Activated T-cell treated with anti-CD3 and anti-CD28 coated beads, Interleukin-2, amount 50 U/mL, for 48 hours (primary cell): ENCODE data around the gene FCN2.
"Not testable (repeated sequence)": the region's sequence is repeated elsewhere in the genome, so short reads cannot be mapped to it uniquely, and the experiment has no call there.

Source experiments
- DNase-seq, 2 experiments: peaks; one replicate each; pipeline ENCODE4 v3.0.0-alpha.2; 2020

The FCN2 gene

DNA sequence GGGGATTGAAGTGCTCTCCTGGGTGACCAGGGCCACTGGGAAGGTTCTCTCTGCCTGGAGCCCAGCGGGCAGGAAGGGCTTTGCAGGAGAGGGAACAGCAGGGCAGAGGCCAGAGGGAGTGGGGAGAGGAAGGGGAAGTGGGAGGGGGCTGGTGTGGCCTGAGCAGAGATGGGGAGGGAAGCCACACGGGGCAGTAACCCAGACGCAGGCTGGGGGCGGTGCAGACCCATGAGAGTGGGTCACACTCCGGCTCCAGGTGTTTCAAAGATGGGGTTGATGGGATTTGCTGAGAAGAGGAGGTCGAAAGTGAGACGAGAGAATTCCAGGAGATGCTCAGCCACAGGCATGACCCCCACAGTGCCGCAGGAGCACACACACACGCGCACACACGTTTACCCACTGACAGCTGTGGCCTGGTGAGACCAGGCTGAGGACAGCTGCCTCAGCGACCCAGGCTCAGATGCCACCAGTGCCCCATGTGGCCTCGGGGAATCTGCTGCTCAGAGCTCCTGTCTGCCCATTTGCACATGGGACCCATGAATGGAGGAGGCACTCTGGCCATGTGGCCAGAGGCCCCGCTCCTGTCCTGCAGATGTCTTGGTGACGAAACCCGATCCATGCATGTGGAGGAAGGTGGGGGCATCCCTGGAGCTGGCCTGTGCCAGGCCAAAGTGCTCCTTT lies 32.7 kb upstream of the FCN2 start:
- DNase-seq, result no peak

DNA sequence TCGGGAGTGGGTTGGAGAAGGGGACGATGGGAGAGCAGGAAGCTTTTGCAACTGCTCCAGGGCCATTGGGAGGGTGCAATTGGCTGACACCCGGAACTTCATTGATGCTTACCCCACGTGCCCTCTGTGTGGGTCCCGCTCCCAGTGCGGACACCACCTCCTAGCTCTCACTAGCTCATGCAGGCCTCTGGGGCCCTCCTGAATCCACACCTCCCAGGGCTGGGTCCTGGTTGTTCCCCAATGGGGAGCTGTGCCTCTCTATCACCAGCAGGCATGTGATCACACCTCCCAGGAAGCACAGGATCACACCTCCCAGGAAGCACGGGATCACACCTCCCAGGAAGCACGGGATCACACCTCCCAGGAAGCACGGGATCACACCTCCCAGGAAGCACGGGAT lies 32.1 kb upstream of the FCN2 start:
- no peak for DNase-seq

DNA sequence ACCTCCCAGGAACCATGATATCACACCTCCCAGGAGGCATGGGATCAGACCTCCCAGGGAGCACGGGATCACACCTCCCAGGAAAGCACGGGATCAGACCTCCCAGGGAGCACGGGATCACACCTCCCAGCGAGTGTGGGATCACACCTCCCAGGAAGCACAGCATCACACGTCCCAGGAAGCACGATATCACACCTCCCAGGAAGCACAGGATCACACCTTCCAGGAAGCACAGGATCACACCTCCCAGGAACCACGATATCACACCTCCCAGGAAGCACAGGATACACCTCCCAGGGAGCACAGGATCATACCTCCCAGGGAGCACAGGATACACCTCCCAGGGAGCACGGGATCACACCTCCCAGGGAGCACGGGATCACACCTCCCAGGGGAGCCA lies 30.0 kb upstream of the FCN2 start:
- no peak for DNase-seq

DNA sequence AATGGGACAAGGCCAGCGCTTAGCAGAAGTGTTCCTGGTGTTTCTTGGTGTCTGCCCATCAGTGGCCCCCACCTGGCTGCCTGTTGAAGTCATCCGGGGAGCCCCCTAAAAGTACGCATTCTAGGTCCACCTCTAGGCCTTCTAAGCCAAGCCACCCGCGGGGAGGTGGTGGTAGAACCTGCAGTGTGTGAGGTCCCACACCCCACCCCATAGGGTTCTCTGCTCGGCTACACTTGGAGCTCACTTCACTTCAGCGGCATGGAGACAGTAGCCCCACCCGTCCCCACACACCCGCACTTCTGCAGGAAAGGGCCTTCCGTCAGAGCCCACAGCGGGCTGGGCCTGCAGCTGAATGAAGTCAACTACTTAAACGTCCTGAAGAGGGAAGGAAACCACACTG lies 29.6 kb upstream of the FCN2 start:
- no peak for DNase-seq

DNA sequence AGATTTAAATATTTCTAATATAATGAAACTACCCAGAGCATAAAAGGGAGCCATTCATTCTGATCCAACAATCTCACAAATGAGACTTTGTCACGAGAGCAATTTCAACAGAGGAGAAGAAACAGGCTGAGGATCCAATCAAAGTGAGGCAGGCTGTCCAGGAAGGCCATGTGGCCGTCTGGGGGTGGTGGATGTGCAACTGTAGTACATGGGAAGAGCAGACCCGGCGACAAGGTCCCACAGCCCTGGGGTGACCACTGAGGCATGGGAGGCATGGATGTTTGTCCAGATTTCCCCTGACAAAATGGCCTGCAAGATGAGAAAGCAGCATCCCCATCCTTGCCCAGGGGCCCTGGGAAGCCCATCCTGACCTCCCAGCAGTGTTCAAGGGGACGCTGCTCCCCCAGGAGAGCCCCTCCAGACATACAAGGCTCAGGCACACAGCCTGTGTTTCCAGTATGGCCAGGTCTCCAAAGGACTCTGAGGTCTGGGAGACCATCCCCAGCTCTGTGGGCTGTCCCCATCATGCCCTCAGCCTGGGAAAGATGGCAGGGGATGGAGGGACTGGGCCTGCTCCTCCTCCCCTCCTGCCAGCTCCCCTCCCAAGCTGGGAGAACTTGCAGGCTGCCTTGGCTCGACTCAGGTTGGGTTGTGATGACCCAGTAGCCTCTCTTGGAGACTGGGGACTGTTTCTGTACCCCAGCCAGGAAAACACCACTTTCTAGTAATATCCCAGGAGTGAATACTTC lies 27.5 kb upstream of the FCN2 start:
- DNase-seq, result no peak

DNA sequence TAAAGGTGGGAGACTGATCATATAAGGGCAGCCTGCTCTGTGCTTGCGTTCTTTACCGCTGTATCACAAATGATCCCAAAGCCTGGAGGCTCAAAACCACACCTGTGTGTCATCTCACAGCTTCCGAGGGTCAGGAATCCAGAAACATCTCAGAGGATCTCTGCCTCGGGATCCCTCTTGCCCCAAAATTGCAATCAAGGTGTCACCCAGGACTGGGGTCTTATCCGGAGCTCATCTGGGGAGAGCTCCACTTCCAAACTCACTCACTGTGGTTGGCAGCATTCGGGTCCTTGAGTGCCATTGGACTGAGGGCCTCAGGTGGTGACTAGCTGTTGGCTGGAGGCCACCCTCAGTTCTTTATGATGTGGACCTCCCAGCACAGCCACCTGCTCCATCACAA lies 26.7 kb upstream of the FCN2 start:
- DNase-seq, result no peak

DNA sequence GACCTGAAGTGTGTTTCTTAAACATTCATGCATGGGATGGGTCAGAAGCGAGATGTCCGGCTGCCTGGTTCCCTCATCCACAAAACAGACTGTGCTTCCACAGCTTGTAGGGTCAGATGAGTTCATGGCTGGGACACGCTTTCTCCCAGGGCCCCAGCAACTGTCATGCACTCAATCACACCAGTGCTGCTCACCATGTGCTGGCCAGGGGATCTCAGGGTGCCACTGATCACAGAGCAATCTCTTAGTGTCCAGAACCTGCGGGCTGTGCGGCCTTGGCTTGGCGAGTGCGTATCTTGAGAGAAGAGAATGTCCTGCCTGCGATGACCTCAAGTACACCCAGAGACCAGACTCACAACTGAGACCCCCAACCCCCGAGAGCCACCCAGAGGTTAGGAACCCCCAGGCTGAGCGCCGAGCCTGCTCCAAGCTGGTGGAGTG lies 26.0 kb upstream of the FCN2 start:
- no peak for DNase-seq

DNA sequence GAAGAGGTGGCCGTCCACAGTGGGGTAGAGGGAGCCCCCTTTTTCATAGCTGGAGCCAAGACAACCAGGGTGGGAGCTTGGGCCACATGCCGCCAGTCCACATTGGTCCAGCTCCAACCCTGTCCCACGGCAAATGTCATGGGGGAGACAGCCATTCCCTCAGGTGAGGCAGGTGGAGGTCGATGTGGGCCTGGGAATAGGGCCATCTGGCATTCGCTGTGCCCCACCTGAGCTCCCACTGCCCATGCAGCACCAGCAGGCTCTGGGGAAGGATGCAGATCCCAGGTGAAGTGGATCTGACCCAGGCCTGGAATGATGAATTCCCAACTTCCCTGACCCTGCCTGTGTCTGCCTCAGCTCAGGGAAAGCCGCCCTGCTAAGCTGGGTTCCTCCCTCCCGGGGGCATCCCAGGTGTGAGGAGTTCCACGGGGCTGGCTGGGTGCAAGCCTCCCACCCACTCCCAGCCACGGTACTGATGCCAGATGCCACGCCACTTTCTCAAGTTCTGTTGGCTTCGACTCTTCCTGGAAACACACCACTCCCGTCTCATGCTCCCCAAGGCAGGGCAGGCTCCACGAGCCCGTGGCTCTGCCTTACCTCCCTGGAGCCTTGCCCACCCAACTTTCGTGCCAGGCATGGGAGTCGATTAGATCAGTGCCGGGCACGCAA lies 25.2 kb upstream of the FCN2 start:
- DNase-seq, result no peak

DNA sequence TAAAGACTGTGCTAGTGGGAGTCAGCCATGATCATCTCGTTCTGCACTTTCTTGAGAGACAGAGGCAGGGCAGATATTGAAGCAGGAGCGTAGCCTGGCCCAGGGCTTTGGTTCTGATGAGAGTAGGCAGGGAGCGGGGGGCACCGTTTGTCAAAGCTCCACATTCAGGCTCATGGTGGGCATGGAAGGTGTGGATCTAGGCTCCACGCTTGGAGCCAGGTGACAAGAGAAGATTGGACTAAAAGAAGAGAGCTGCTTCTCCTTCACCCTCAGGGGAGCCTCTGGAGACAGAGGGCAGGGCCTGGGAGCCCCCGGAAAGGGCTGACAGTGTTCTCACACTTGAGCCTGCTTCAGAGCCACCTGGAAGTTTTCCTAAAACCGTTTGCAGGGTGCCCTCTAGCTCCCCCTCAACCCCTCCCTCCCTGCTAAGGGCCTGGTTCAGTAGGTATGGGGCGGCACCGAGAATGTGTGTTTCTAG lies 24.7 kb upstream of the FCN2 start:
- no peak for DNase-seq

DNA sequence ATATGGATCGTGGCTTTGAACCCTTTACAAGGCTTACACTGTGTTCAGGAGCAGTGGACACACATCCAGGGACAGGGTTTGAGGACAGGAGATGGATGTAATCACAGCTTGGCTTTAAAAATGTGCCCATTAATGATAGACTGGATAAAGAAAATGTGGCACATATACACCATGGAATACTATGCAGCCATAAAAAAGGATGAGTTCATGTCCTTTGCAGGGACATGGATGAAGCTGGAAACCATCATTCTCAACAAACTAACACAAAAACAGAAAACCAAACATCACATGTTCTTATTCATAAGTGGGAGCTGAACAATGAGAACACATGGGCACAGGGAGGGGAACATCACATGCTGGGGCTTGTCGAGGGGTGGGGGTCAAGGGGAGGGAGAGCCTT lies 23.2 kb upstream of the FCN2 start:
- not testable (repeated sequence) for DNase-seq

DNA sequence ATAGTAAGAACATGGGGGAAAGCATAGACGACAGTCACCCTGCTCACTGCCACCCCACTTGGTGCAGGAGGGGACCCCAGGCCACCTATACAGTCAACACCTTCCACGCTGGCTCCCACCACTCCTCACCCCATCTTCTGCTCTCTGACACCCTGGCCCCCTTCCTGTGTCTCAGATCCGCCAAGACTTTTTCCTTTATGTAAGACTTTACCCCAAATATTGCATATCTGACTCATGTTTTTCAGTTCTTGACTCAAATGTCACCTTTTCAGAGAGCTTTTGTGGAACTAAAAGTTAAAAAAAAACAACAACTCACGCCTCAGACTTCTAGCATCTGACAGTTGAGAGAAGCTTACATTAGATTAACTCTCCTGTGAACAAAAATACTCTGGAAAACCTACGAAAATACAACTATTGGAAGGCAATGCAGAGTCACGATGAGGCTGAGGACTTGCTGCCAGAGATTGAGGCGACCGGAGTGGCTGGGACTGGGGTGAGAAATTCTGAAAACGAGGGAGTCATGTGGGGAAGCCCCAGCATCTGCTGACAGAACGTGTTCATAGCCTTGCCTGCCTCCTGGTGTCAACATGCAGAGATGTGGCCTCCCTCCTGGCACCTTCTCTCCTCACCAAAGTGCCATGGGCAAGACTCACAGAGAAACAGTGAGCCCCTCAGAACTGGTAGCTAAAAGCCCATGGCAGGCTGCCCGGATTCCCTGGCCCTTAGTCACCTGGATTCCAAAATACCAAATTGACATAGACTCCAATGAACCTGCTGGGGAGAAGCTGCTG lies 22.4 kb upstream of the FCN2 start:
- peak; percentile 65 to 73 for DNase-seq

DNA sequence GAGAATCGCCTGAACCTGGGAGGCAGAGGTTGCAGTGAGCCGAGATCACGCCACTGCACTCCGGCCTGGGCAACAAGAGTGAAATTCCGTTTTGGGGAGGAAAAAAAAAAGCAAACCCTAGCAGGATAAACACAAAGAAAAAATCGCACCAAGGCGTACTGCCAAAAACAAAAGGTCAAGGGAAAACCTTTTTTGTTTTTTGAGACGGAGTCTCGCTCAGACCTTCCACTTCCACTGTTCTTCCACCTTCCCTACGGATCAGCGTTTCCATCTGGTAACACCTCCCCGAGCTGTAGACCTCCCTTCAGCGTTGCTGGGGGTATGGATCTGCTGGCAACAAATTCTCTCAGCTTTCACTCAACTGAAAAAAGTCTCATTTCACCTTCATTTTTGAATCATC lies 20.1 kb upstream of the FCN2 start:
- DNase-seq, result no peak

DNA sequence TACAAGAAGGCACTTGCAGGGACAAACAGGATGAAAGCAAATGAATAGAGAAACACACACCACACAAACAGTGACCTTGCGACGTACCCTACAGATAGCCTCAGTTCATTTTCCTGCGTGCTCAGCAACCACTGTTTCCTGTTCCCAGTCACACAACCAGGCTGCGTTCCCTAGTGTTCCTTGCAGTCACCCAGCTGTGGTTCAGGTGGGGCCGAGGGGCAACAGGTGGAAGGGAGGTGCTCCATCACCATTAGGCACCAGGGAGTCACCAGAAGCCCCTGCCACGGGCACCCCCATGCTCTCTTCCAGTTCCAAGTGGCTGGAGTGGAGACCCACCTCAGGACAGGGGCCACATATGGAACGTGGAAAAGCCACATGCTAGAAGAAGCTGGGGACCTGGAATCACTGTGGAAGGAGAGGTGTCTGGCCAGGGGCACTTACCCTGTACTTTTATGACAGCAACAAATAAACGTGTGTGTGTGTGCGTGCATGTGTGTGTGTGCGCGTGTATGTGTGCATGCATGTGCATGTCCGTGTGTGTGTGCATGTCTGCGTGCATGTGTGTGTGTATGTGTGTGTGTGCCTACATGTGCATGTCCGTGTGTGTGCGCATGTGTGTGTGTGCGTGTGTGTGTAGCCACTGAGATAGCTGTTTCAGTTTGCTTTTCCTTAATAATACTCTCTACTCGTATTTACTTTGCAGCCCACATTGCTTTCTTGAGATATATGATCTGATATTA lies 18.8 kb upstream of the FCN2 start:
- DNase-seq, result no peak

DNA sequence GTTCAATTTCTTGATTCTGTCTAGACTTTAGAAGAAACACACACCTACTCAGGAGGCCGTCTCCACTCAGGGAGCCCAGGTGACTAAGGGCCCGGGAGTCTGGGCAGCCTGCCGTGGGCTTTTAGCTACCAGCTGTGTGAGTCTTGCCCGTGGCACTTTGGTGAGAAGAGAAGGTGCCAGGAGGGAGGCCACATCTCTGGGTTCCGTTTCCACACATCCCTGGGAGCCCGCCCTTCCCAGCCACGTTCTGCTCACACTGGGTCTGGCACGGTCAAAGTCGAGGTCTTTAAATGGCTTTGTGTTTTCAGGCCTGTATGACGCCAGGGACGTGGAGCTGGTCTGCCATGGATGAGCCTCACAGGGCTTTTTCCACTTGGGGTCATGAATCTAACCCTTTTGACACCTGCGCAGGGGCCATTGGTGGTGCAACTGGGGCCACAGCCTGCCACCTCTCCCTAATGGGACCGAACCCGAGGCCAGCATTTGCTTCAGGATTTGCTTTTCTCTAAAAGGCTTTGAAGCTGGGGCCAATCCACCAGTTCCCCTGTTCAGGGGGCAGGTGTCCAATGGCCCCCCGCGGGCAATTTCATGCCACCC lies 17.2 kb upstream of the FCN2 start:
- no peak for DNase-seq

DNA sequence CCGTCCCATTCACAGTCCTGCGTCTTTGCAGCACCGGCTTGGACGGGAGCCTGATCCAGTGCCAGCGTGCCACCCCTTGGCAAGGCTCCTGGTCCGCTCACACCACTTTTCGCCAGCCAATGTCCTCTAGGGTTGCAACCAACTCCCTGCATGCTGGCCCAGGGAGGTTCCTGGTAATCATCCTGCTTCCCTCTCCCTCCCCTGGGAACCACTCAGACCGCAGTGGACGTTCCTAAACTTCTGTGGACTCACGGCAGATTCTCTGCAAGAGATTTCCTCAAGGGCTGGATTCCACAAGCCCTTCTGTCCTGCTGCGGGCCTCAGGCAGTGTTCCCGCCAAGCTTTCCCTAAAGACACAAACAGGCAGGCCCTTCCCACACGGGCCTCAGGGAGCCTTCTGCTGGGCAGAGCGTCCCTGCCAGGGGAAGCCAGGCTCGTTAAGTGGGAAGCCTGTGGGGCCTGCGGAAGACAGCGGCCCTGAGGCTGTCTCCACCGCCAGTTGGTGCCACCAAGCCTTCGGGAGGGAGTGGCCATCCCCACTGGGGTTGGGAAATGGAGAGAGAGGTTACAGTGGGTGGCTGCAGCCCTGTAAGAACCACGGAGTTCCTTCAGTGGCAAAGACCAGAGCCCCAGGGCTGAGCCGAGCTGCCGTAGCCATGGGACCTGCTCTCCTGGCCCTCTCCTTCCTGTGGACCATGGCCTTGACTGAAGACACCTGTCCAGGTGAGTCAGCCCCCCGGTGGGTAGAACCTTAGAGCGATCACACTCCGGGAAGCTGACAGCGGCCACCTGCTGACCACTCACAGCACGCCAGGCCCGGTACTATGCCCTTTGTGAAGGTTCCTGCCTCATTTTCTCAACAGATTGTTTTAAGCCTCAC lies 16.4 kb upstream of the FCN2 start:
- DNase-seq, result no peak

DNA sequence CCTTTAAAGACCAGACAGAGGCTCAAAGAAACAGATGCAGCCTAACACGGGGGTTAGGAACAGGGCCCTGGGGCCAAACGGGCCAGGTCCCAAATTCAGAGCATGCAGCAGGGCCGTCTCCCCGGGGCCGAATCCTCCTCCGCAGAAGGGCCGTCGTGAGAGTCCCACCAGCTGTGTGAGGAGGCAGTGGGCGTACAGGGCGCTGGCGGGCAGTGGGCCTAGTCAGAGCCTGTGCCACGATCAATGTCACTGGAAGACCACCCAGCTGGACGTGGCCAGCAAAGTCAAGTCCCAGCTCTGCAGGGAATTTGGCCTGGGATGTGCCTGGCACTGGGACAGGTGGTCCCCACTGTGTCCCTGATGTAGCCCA lies 15.8 kb upstream of the FCN2 start:
- DNase-seq, result no peak

DNA sequence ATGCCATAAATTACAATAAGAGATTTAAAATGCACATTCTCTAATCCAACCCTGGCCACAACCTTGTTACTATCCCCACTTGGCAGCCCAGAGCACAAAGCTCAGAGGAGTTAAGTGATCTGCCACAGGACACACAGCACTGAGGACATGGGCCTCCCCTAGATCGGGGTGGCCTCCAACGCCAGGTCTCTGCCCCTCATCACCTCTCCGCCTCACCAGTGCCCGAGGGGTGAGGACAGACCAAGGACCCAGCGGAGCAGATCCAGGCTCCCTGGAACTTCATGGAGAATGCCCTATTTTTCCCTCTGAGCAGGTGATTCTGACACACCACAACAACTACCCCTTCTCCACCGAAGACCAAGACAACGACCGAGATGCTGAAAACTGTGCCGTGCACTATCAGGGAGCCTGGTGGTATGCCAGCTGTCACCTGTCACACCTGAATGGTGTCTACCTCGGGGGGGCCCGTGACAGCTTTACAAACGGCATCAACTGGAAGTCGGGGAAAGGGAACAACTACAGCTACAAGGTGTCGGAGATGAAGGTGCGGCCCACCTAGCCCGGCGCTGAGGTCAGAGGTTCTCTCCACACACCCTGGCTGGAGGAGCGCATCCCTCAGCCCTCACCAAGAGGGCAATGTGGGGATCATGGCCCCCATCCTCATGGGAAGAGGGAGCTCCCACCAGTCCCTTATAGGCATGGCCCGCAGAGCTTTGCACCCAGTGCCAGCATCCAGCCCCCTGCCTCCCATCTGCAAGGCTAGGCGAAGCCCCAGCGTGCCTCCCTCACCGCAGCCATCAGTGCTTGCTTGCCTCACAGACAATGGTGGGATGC lies 12.5 kb upstream of the FCN2 start:
- DNase-seq, result no peak

DNA sequence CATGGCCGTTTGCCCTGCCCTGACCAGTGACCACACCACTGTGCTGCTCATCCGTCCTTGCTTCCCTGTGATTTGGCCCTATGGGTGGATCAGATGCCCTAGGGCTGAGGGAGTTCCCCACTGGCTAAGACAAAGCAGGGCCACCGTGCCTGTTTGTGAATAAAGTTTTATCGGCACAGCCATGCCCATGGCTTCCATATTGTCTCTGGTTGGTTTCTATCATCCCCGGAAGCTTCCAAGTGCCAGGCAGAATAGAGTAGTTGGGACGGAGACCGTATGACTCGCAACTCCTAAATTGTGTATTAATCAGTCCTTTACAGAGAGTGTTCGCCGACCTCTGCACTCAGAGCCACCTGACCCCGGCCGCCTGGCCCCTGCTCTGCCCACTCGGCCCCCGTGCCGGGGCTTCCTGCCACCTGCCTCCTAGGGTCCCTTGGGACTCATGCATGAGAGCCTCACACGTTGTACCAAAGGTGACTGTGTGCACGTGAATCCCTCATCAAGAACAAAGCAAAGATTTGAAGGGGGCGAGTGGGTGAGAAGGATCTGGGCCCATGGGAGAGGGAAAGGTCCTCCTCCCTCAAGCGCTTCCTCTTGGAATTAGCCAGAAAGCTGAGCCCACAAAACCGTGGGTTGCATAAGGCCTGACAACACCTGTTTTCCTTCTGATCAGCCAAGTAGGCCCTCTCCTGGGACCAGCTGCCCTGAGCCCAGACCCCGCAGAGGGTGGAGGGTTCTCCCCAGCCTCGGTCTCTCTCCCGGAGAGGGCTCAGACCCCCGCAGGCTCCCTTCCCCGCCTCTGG lies 11.7 kb upstream of the FCN2 start:
- DNase-seq, result no peak
